Neutrophil (primary cell): ENCODE measurements around the gene POM121C.
"Not testable (repeated sequence)": the region's sequence is repeated elsewhere in the genome, so short reads cannot be mapped to it uniquely, and the experiment has no call there.

Experiments used
- H3K27ac ChIP-seq: fragments of 200-600 bp; sonication (generic); 2 replicates; pipeline ENCODE4 v1.5.1; 2016; ENCODE audit warnings: mild to moderate bottlenecking, moderate library complexity
- H3K27me3 ChIP-seq: fragments of 200-600 bp; sonication (generic); 2 replicates; pipeline ENCODE4 v1.6.0; 2016; ENCODE audit warnings: mild to moderate bottlenecking
- H3K36me3 ChIP-seq: fragments of 200-600 bp; sonication (generic); 2 replicates; pipeline ENCODE4 v1.5.1; 2017
- H3K4me1 ChIP-seq, 2 experiments: fragments of 200-600 bp in 1 of 2; sonication (generic) in 1 of 2; 1 replicate in 1 of 2; 2 replicates in 1 of 2; pipeline versions ENCODE4 v1.5.1 to v1.6.1; 2013 to 2016; ENCODE audit warnings: low read depth in 1 of 2, low read length in 1 of 2, mild to moderate bottlenecking in 1 of 2, moderate library complexity in 1 of 2; ENCODE audit not compliant: control insufficient read depth in 1 of 2, insufficient read depth in 1 of 2
- H3K4me3 ChIP-seq, 2 experiments: fragments of 200-600 bp in 1 of 2; sonication (generic) in 1 of 2; 1 replicate in 1 of 2; 2 replicates in 1 of 2; pipeline ENCODE4 v1.5.1; 2013 to 2016; ENCODE audit warnings: low read depth in 1 of 2, low read length in 1 of 2, mild to moderate bottlenecking in 1 of 2, moderate library complexity in 1 of 2
- H3K9me3 ChIP-seq: fragments of 200-600 bp; sonication (generic); 2 replicates; pipeline ENCODE4 v1.5.1; 2016

POM121C gene

GRCh38 chr7:75485355-75485978, 632 bp downstream of the POM121C start:
- not testable (repeated sequence) for H3K27me3 ChIP-seq, H3K9me3 ChIP-seq, H3K4me1 ChIP-seq, H3K36me3 ChIP-seq
- Histone ChIP-seq H3K27ac (peak overlapping the region; percentile 87), H3K4me3 (peak overlapping the region; percentile 79 to 83)

- H3K36me3 ChIP-seq, H3K27ac ChIP-seq, H3K4me3 ChIP-seq, H3K4me1 ChIP-seq, H3K9me3 ChIP-seq, H3K27me3 ChIP-seq: not testable (repeated sequence)
Observed at GRCh38 chr7:75480313-75480712, 5.8 kb downstream of the POM121C start.

DNA sequence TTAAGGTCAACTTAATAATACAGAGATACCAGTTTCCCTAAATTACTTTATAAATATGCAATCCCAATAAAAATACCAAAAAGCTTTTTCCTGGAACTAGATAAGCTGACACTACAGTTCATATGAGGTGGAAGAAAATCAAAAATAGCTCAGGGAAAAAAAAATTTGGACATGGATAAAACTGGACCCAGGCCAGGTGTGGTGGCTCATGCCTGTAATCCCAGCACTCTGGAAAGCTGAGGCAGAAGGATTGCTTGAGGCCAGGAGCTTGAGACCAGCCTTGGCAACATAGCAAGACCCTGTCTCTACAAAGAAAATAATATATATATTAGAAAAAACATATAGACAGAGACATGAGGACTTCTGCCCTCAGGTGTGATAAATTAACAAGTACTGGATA, 8.6 kb downstream of the POM121C start:
- H3K4me1 ChIP-seq, H3K9me3 ChIP-seq, H3K4me3 ChIP-seq, H3K27ac ChIP-seq, H3K27me3 ChIP-seq: not testable (repeated sequence)
- H3K36me3 ChIP-seq, result peaks cover 23% of the 10 kb centered on the region

- not testable (repeated sequence) for H3K4me3 ChIP-seq, H3K27ac ChIP-seq, H3K4me1 ChIP-seq, H3K27me3 ChIP-seq, H3K9me3 ChIP-seq
- peaks cover 28% of the 10 kb centered on the region for H3K36me3 ChIP-seq
Observed at GRCh38 chr7:75470166-75470565, 15.9 kb downstream of the POM121C start.

GRCh38 chr7:75460541-75460940, 25.6 kb downstream of the POM121C start:
- not testable (repeated sequence) for H3K36me3 ChIP-seq, H3K4me3 ChIP-seq, H3K9me3 ChIP-seq, H3K27me3 ChIP-seq
- H3K4me1 ChIP-seq, result peaks cover 20 to 27% of the 10 kb centered on the region in 2 experiments
- peak overlapping the region; percentile 66 for H3K27ac ChIP-seq

DNA sequence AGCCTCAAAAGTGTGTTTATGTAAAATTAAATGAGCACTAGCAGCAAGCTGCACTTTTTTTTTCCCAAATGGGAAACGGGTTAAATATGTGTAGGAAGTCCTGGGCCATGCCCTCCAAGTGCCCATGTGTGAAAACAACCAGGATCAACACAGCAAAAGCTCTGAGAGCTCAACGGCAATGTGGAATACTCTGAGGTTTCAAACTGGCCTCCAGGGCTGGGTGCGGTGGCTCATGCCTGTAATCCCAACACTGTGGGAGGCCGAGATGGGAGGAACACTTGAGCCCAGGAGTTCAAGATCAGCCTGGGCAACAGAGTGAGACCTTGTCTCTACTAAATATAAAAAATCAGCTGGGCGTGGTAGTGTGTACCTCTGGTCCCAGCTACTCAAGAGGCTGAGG, 28.1 kb downstream of the POM121C start:
- H3K9me3 ChIP-seq, H3K4me3 ChIP-seq, H3K36me3 ChIP-seq, H3K27me3 ChIP-seq: not testable (repeated sequence)
- H3K27ac ChIP-seq, result peak overlapping the region; percentile 56
- peaks cover 20 to 27% of the 10 kb centered on the region in 2 experiments for H3K4me1 ChIP-seq

GRCh38 chr7:75456403-75456802, 29.7 kb downstream of the POM121C start:
- H3K27me3 ChIP-seq, H3K4me3 ChIP-seq: not testable (repeated sequence)
- H3K27ac ChIP-seq, result peak overlapping the region; percentile 81

GRCh38 chr7:75452494-75452955, 33.6 kb downstream of the POM121C start:
- H3K9me3 ChIP-seq, H3K27me3 ChIP-seq, H3K27ac ChIP-seq, H3K36me3 ChIP-seq, H3K4me3 ChIP-seq: not testable (repeated sequence)
- H3K4me1 ChIP-seq, result peaks cover 12 to 13% of the 10 kb centered on the region in 2 experiments

More at GRCh38 chr7:75456403-75456802, 29.7 kb downstream of the POM121C start:
- H3K9me3 ChIP-seq, H3K36me3 ChIP-seq: not testable (repeated sequence)
- H3K4me1 ChIP-seq, result peaks cover 20 to 26% of the 10 kb centered on the region in 2 experiments

- not testable (repeated sequence) for H3K4me3 ChIP-seq, H3K9me3 ChIP-seq, H3K36me3 ChIP-seq, H3K27ac ChIP-seq, H3K27me3 ChIP-seq, H3K4me1 ChIP-seq
Observed at GRCh38 chr7:75449946-75450345, 36.2 kb downstream of the POM121C start.

- Histone ChIP-seq H3K27ac (peak overlapping the region; percentile 82), H3K4me3 (peak overlapping the region; percentile 60 to 71), H3K36me3 (peaks cover 33% of the 10 kb centered on the region)
- not testable (repeated sequence) for H3K9me3 ChIP-seq, H3K4me1 ChIP-seq, H3K27me3 ChIP-seq
Observed at GRCh38 chr7:75442465-75443111, 43.5 kb downstream of the POM121C start.

DNA sequence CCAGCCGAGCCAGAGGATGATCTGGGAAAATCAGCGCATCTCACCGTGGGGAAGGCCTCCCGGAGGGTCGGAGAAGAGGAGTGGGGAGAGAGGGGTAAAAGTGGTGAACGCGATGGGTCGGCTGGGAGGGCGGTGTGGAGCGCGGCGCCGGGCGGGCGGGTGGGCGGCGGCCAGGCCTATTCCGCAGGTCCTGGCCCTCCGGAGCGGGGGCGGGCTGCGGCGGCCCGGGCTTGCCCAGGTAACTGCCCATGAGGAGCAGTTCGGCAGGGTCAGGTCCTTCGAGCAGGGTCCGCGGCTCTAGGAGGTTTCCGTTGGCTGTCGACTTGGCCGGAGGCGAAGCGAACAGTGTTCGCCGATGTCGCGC, 44.0 kb downstream of the POM121C start:
- Histone ChIP-seq H3K4me3 (peak overlapping the region; percentile 60 to 71), H3K27ac (peak overlapping the region; percentile 82), H3K36me3 (peaks cover 38% of the 10 kb centered on the region)
- H3K4me1 ChIP-seq, H3K27me3 ChIP-seq, H3K9me3 ChIP-seq: not testable (repeated sequence)

DNA sequence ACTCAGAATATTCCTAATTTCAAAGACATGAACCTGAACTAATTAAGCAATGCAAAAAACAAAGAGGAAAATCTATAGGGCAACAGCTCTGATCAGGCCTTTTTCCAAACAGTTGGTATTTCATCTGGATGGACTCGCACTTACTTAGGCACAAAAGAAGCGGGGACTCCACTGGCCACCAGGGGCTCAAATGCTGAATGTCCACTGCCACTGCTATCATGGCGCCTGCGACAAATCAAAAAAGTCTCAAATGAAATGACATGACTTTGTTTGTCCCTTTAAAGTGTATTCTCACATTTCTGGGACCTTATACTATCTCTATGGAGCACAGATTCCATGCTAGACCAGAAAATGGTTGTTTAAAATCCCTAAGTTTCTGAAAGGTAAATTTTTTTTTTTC, 47.1 kb downstream of the POM121C start:
- H3K36me3 ChIP-seq, result peaks cover 62% of the 10 kb centered on the region
- not testable (repeated sequence) for H3K27ac ChIP-seq

GRCh38 chr7:75423481-75423880, 62.6 kb downstream of the POM121C start:
- peaks cover 46% of the 10 kb centered on the region for H3K36me3 ChIP-seq
- not testable (repeated sequence) for H3K27me3 ChIP-seq, H3K9me3 ChIP-seq, H3K4me3 ChIP-seq, H3K27ac ChIP-seq, H3K4me1 ChIP-seq

More for the DNA sequence above, 47.1 kb downstream of the POM121C start:
- not testable (repeated sequence) for H3K9me3 ChIP-seq, H3K4me3 ChIP-seq, H3K4me1 ChIP-seq, H3K27me3 ChIP-seq
